ENCODE results near the gene SORCS3. TPM values are rescaled to one million over a fixed set of nuclear protein-coding genes. Genes with fewer than 3 reads are reported as not detected.

Gene SORCS3
- polyA plus RNA-seq, 12 donors = 0.03 to 0.33 (median 0.06) TPM; not detected in 2

DNA sequence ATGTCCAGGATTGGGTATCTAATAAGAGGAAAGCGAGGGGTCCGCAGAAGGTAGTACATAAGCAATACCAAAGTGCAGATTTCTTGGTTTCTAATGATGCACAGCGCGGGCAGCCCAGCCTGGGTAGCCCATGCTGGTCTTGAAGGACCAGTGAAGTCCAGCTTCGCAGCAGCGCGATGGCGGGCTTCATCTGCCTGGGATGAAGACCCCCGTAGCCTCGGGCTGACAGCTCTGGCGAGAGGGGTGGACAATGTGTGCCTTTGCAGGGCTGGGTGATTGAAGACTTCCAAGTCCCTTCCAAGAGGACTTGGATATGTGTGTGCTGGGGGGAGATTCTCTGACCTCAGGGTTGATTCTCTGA is 2.2 kb downstream of the SORCS3 start:
- no peak for DNase-seq

DNA sequence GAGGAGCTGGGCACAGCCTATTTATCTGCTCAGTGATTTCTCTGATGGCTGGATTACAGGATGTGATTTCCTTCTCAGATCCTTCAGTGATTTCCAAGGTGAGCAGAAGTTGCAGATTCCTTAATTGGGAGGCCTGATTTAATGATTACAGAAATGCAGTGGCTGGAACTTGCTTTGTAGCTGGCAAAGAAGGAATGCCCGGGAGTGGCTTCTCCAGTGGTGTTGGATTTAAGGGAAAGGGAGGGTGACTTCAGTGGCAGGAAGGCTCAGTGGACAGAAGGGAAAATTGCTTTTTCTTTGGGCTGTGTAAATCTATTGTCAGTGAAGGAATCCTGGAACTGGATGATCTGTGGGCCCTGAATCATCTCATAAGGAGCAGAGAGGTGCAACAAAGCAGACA is 5.1 kb downstream of the SORCS3 start:
- no peak for DNase-seq

DNA sequence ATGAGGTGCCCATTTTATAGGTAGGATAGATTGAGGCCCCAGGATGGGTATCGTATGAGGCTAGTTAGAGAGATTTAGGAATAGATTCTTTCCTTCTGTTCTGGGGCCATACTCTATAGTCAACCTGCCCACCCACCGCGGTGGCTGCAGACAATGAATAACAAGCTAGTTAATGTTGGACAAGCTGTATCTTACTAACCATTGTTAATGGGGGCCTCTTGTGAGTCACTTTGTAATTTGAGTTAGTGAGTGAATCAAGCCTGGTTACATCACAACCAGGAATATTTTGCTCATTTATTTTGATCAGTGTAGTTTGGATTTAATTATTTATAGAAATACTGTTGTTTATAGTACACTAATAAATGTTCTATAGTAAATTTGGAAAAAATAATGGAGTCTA is 7.3 kb downstream of the SORCS3 start:
- no peak for DNase-seq

DNA sequence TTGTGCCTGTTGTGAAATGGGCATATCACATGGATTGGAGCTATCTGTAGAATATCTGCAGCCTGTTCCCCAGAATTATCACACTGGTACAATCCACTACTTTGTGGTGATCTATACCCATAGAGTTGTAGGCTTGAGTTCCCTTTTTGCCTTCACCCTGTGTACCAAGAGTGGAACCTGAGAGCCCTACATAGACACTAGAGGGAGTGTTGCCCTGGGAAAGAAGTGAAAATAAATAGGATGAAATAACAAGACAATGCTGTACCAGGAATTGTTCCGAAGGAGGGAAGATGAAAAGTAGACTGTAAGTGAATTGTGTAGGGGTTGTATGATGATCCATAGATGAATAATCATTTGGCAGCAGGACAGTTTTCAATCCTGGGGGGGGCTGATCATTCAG is 9.0 kb downstream of the SORCS3 start:
- DNase-seq = no peak

DNA sequence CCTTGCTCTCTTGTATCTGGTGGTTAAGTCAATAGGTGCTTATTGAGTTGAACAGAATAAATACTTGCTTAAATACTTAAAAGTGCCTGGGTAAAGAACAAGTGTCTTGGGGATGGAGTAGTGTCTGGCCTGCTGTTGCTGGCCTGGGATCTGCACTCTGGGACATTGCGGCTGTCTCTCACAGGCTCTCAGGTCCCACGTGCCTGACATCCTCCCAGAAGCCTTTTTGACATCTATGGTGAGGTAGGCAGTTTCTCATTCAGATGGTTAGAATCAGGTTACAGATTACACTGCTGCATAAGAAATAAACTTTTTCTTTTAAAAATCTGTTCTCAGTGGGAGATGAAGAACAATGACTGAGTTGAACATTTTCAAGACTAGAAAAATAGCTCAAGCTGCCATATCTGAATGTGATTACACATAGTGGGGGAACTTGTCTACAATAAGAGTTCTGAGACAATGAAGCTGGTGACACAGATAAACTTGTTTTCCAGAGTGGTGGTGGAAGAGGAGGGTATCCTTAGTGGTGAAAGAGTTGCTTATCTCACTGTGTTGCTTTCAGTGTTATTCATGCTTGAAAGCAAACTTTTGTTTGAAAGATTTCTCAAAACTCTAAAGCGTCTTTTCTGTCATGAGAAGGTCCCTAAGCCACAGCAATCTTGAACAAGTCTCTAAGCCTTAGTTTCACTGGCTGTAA is 9.7 kb downstream of the SORCS3 start:
- no peak for DNase-seq

DNA sequence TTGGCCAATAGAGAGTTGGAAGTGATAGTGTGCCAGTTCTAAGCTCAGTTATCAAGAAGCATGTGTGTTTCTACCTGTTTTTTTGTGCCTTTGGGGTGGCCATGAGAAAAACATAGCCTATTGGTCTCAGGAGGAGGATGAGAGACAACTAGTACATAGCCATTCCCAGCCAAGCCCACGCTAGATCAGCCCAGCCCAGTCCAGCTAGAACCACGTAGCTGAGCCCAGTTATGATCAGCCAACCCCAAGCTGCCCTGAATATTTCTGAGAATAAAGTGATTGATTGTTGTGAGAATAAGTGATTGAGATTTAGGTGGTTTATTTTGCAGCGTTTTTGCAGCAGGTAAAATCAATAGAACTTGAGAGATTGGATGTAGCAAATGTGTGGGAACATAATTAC is 15.9 kb downstream of the SORCS3 start:
- DNase-seq = no peak

DNA sequence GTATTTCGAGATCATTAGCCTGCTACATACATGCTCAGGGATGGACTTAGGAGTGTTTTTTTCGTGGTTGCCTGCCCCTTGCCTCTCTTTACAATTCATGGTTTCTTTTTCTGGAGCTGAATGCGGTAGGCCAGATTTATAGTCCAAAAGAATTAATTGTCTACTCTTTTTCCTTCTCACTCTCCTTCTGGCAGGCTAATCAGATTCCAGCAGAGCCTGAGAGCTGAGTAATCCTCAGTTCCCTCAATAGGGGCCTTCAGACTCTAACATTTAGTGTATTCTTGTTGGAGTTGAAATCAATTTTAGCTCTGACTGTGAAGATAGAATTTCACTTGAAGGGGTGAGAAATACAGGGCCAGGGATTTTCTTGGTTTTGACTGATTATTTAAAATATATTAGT is 16.4 kb downstream of the SORCS3 start:
- DNase-seq = no peak

DNA sequence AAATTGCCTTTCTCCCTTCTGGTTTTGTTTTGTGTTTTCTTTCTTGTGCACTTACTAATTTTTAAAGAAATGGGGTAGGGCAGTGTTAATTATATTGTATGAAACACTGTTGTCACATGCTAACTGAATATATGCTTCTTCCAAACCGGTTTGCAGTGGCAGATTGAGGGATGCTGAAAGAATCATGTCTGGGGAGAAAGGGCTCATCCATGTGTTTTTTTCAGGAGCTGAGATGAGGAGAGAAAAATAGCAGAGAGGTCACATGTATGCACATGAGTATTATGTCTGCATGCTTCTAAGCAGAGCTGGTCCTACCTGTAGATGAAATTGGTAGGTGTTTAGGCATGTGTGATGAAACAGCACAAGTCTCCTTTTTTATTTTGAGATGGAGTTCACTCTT is 17.0 kb downstream of the SORCS3 start:
- DNase-seq = no peak

DNA sequence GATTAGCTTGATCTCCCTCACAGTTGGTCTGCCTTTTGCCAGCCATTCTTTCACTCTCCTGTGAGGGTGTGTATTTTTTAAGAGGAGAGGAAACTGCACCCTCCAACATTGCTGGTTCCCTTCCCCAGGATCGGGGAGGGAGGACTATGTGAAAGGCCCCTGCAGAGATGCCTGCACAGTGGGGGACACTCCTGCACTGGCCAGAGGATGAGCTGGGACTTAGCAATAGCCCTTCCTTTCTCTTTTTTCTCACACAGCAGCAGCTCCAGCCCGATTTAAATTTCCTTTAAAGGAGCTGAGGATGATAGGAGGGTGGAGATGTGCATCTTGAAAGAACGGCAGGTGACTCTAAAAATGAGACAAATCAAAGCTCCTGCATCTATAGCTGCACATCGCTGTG is 18.7 kb downstream of the SORCS3 start:
- no peak for DNase-seq

DNA sequence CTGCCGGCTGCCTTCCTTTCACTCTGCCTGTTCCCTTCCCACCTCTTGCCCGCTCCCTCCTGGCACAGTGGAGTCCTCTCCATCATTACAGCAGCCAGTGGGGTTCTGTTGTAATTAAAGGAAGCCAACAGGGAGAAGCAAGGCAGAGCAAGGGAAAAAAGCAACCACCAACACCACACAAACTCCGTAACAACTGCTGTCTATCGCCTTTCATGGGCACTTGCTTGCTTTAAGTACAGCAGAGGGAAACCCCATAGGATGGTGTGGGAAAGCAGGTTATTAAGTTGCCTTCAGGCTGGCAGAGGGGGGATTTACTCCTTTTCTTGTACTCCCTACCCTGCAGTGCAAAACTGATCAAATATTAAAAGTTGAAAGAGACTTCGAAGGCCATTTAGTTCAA is 22.0 kb downstream of the SORCS3 start:
- no peak for DNase-seq

DNA sequence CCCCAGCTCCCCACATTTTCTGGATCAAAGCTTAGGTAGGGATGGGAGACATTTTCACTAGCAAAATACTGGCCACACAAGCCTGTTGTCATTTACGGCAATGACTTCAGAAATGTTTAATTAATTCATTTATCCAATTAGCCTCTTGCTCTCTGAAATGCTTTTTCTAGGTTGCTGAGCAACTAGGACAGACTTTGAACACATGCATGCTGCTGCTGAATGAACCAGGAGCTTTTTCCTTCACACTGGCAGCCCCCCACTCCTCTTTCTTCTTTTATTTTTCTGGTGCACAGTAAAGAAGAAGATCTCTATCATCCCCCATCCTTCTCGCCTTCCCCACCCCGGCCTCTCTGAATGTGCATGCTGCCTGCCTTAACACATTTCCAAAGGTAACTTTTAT is 22.5 kb downstream of the SORCS3 start:
- DNase-seq = no peak

DNA sequence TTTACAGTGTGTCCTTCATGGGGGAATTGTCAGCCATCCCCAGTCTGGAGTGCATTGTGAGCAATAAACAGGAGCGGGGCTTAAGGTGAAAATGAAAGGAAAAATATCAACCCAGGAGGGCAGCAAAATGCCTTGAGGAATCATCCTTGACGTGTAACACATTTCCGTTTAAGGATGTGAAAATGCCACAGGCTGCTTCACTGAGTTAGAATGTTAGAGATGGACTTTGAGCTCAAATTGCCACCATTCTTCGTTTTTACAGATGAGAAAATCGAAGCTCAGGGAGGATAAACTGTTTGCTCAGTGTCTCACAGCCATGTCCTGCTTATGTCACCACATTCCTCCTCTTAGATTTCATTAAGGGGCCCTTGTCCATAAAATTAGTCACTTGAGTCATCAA is 23.1 kb downstream of the SORCS3 start:
- DNase-seq = no peak

DNA sequence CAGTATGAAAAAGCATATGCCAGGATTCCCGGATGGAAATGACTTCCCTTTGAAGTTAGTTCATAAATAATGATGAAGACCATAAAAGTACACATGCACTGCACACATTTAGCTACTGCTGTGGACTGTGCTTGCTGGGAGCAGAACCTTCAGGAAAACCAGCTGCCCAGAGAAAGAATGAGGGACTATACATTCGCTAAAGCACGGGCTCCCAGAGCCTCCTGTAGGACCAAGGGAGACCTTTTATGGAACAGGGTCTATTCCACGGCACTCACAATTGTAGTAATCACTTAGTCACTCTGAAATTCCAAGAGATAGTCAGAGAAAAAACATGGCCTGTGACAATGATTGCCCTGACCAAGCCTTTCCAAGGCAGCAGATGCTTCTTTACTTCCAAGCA is 24.1 kb downstream of the SORCS3 start:
- DNase-seq = no peak

DNA sequence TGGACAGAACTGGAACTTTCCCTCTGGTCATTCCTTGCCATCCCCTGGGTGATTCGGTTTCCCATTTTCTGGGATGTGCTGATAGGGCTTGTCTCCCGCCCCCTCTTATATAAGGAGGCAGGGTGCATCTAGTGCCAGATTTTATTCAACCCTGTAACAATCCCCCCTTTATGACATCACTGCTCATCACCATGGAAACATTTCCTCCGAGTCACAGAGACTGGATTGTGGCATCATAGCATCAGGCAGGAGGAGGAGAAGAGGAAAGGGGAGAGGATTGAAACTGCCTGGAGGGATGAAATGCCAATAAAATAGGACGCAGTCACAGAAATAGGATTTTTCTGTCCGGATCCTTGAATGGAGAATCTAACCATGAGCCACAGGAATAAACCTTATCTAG is 25.0 kb downstream of the SORCS3 start:
- no peak for DNase-seq

DNA sequence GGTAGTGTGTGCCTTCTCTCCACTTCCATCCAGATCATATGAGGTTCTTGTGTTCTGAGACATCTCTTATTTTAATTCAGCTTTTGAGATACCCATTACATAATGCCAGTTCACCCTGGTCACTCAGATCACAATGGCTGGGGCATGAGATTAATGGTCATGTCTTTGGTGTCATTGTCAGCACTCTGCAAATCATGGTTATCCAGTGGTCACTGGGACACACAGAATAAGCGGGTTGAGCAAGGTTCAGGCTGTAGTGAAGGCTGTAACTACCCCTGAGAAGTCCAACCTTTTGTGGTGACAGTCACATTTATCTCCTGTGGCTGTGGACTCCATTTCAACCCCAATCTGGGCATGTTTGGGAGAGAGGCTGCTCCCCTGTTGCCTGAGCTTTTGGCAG is 35.8 kb downstream of the SORCS3 start:
- DNase-seq = no peak

DNA sequence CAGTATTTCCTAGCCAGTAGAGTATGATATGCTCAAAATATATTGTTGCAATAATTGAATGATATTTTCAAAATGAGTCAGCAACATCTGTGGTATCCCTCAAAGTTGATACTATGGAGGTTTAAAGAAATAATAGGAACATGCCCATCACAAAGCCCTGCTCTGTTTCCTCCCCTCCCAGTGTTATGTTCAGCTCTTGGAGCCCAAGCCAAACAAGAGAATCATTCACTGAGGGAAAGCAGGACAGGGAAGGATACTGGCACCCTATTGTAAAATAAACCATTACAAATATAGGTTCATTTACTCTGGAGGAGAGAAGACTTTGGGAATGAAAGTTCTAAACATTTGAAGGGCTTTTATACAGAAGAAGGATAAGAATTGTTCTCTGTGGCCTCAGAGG is 37.6 kb downstream of the SORCS3 start:
- DNase-seq = no peak

DNA sequence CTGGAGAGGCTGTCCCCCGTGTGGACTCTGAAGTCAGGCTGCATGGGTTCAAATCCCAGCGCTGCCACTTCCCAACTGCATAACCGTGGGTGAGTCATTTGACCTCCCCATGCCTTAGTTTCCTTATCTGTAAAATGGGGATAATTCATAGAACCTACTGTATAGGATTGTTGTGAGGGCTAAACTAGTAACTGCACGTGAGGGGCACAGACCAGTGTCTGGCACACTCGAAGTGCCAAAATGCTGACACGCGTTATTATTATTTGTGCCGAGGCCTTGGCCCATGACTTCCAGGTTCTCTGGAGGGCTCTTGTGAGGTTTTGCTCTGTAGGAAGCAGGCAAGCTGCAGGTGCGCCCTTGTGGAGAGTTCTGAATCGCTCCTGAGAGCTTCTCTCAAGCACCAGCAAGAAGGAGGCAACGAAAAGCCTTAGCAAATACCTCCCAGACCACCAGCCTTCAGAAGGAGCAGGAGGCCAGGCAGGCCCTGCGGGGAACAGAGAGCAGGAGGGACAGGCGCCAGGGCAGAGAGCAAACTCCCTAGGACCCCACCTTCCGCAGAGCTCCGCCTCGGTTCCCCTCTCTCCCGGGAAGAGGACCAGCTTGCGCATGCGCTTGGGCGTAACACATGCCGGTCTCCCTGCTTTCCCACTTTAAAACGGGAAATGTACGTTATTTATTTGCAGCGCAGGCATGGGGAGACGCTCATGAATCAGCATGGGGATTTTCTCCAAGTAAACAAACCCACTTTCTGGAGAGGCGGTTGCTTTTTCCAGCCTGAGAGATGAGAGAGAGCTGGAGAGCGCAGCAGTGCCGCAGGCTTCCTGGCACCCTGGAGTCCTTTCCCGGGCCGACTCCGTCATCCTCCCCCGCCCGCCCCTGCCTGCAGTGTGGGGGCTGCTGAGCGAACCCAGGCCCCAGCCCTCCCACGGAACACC is 39.6 kb downstream of the SORCS3 start:
- peak; percentile 6 for DNase-seq

DNA sequence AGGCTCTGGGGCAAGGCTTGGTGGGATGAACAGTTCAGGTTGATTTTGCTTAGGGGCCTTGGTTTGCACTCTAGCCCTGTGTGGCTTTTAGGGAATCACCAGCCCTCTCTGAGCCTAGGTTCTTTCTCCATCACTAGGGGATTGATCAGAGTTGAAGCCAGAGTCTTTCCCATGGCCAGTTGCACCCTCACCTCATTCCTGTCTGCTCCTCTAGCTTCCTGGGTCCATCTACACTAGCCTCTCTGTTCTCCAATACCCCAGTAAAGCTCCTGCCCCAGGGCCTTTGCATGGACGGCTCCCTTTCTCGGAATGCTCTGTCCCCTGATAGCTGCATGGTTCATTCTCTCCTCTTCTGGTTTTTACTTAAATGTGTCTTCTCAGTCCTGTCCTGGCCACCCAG is 40.4 kb downstream of the SORCS3 start:
- DNase-seq = no peak

DNA sequence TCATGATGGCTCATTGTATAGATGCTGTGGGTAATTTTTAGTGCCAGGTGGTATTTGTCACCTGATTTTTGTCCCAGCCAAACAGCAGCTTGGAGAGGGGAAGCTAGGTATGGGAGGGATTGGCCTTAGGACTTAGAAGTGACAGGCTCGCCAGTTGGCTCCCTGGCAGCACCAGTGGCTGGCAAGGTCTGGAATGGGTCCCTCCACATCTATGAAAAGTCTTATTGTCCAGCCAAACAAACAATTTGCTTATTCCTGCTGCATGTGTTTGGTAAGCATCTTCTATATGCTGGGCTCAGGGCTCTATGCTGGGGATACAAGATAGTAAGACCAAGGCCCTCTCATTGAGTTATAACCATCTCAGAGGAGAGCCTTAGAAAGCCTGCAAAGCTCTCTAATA is 42.5 kb downstream of the SORCS3 start:
- DNase-seq = no peak

DNA sequence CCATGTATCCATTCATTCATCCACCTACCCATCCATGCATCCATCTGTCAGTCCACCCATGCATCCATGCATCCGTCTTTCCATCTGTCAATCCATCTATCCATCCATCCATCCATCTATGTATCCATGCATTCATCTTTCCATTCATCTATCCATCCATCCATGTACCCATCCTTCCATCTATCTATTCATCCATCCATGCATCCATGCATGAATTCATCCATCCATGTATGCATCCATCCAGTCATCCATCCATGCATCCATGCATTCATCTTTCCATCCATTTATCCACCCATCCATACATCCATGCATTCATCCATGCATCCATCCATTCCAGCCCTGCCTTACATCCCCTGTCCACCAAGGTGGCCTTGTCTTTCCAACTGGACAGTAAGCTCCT is 45.7 kb downstream of the SORCS3 start:
- no peak for DNase-seq

DNA sequence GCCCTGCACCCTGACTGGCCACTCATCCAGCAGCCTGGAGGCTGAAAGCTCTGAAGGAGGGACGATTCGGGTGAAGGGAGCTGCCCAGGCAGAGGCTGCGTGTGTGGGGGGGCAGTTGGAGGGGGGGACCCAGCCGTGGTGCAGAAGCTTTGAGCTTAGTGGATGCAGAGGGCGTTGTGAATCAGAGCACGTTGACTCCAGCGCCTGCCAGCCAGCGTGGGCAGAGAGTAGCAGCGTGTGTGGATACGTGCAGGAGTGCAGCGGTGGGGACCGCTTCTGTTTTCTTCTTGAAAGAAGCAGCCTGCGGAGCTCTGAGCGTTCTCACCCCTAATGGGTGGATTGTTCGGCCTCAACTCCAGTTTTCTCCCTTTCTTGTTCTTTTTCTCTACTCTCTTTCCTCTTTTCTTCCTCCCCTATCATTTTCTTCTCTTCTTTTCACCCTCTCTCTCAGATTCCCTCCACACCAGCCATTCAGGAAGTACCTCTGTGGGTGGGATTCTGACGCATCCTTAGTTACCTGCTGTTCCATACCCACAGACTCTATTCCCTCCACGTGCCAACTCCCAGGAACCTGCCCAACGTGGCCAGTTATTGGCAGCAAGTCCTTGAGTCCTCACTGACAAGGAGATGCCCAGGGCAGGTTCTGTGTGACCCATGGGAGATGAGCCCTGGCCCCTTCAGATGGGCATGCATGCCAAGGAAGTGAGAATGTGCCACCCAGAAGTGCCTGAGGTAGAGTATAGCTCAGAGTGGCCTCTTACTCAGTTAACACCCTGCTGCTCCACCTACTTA is 47.4 kb downstream of the SORCS3 start:
- no peak for DNase-seq

DNA sequence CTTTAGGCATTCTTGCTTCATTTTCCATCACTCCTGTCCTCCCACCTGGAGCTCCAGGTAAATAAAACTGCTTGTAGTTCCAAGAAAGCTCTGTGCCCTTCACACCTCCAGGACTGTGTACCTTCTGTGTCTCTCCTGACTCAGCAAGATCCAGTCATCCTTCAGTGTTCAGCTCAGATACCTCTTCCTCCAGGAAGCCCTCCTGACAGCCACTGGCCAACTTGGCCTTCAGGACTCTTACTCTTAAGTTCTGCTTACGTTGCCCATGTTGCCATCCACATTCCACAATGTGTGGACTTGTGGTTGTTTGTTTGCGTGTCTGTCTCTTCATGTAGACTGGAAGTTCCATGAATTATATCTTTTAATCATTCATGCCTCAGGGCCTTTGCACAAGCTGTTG is 48.0 kb downstream of the SORCS3 start:
- no peak for DNase-seq

DNA sequence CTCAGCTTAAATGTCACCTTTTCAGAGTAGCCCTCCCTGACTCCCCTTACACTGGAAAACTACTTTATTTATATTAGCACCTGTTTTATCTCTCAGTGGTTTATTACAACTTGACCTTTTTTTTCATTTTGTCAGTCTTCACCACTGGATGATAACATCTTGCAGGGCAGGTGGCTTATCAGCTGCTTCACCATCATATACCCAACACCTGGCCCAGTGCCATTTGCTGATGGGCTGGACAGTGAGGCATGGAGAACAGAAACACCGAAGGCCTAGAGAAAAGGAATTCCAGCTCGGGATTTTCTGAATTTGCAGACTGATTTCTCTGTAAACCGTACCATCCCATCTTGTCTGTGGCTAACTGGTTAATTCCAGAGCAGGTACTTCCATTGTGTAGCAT is 48.5 kb downstream of the SORCS3 start:
- no peak for DNase-seq

Measured in muscle of arm (tissue), 12 donors.